HG03045 (cell line): ENCODE measurements around the gene SERPINA4.

Experiments used
- ATAC-seq: cut with Tn5 transposase; IDR thresholded peaks from one replicate; pipeline ENCODE4 v1.9.1; 2021; ENCODE audit warnings: mild to moderate bottlenecking, moderate library complexity; ENCODE audit not compliant: unreplicated experiment

Gene SERPINA4

DNA sequence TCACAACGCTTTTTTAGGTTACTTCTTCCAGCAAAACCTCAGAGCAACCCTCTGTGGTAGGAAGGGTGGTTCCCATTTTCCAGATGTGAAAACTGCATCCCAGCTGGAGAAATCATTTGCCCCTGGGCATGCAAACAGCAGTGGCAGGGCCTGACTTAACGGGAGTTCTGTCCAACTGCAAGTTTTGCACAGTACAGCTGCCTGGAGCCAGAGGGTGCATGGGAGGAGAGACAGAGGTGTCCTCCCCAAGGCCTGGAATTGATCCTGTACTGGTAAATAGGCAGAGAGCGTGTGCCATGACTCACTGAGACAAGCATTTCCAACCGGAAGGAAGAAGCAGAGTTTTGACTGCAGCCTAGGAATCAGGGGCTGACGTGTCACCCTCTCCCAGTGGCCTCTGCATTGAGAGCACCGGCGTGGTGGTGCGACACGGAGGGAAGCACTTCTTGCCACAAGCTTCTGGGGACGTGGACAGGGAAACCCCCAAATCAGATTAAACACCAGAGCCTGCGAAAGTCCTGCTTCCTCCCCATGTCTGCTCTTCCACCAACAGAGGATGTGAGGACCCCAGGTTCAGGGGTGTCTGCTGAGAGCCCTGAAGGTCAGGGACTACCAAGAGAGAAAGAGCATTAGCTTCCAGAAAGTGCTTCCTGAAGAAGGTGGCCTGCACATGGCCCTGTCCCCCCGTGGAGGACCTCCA lies 19.0 kb upstream of the SERPINA4 start:
- no peak for ATAC-seq

DNA sequence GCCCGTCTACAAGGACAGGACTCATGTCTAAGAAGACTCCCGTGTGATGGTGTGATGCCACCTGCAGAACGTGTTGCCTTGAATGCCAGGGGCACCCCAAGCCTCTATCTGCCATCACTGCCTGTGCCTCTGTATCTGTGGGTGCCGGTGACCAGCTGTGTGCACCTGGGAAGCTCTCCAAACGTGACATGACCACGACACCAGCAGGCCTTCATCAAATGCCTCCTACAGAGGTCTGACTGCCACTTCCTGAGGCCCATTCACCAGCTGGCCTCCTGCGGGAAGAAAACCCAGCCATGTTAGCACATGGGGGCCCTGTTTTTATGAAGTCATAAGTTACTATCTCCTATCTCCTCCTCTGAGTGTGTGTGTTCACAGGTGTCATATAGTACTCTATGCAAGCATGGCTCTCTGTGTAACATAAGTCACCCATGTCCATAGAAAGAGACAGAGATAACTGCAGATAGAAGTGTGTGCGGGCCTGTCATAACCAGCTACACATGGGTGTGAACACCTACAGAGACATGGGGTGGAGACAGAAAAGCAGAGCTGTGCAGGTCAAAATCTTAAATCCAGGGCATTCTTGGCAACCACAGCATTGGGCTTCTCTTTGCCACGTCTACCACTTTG lies 18.3 kb upstream of the SERPINA4 start:
- no peak for ATAC-seq

DNA sequence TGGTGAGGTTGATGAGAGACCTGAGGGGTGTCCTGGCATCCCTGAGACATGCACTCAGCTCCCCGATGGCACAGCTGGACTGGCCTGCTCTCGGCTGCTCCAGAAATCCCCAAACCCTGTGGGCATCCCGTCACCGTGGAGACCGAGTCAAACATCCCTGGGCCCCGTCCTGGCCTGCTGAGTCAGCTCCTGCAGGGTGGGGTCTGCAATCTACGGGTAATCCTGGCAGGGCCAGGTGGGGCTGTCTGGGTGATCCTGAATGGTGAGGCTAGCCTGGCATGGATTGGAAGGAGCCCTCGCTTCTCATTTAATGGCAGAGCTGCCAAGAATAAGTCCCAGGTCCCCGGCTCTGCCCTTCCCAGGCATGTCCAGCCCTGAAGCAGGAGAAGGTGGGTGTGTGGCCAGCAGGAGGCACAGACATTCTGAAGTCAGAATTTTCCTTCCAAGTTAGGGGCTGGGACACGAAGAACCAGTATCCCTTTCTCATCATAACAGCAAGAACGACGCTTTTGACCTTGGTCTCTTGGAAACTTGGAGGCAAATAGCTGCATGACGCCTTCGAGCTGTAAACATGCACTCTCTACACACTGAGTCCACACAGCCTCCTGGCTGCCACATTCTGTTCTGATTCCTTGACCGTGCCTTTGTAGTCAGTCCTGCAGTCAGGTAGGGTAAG lies 17.7 kb upstream of the SERPINA4 start:
- no peak for ATAC-seq

DNA sequence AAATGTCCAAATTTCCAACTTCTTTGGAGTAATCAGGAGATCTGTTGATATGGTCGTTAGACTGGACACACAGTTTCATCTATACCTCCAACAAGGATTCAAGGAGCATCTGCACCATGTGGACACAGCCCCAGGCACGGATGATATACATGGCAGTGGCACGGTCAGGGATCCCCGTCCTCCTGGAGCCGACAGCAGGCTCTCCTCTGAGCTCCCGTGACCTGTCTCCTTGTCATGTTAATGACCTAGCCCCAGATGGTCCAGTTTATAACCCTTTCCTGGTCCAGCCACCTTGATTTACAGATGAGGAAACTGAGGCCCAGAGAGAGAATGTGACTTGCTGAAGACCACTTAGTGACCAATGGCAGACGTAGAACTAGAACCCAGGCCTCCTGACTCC lies 16.5 kb upstream of the SERPINA4 start:
- no peak for ATAC-seq

DNA sequence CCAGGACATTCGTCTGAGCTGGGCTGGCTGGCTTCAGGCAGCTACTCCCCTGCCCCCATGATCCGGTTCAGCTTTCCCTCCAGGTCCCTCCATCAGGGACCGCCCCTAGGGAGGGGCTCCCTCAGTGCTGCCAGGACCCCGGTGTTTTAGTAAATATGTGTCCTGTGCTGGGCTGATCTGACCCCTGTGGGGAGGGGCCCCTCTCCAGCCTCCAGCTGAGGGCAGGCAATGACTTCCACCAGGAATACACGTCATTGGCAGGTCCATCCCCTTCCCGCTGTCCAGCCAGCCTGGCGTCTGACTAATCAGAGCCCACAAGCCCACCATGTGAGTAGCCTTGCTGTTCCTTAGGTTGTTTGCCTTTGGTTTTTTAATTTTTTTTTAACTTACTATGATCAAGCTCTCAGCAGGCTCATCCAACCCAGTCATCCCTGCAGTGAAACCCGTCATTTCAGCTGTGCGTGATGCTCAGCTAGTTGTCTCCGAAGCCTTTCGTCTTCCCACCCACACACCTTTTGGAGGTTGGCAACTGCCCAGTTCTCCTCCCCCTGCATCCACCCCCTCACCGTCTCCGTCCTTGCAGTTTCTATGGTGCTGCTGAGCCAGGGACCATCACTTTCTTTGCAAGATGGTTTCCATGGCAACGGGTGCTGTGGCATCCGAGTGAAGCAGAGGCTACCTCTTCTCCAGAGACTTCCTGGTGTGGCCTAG lies 16.0 kb upstream of the SERPINA4 start:
- ATAC-seq, result no peak

DNA sequence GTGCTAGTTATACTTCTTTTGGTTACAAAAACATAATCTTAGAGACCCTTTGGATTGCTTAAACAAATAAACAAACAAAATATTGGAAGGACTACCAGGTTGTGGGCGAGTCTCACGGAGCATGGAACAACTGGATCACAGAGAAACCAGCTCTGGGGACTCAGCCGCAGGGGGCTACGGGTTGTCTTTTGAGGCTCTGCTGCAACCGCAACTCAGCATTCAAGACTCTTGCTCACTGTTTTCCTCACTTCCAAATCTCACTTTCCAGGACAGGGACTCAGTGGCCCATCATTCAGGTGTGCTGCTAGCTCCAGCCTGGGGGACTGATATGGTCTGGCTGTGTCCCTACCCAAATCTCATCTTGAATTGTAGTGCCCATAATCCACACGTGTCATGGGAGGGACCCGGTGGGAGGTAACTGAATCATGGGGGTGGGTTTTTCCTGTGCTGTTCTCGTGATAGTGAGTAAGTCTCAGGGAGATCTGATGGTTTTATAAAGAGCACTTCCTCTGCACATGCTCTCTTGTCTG lies 14.0 kb upstream of the SERPINA4 start:
- ATAC-seq, result no peak

DNA sequence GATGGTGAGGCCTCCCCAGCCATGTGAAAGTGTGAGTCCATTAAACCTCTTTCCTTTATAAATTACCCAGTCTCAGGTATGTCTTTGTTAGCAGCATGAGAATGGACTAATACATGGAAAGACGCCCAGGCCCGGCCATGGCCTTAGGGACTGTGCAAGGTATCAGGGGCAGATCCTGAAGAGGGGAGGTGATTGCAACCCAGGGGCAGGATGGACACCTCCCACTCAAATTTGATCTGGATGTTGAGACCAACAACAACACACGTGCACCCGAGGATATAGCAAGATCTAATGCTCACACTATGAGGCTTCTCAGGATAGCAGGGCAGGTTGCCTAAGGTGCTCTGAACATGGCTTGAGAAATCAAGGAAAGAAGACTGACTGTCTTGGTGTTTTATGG lies 13.5 kb upstream of the SERPINA4 start:
- no peak for ATAC-seq

DNA sequence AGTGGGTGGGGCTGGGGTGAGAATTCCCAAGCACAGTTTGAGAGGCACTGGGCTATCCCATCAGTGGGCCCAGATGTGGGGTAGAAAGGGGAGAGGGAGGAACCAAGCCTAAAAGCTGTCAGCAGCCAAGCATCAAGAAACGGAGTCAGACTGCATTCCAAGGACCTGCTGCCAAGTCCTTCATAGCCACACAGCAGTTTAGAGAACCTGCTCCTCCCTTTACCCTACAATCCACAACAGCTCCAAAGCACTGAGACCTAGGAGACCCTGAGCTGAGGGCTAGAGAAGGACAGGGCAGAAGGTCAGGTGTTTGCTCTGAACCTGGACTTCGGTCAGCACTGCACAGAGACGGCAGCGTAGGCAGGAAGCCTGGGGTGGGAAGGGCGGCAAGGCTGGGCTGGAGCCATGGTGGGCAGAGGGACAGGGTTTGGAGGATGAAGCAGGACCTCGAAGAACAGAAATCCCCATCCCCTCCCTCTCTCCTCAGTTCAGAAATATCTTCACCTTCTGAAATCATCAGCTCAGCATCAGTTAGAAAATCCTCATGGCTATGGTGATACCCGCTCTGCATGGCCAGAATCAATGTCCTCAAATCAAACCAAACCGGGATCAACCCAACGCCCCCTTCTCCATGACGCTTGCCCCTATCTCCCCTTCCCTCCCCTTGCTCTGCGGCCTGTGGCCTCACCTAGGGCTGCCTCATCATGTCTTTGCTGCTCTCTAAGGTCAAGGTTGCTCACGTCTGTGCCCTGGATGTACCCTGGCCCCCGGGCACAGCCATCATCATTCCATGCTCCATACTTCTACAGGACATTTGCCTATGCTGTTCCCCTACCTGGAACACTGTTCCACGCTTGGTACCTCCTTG lies 12.9 kb upstream of the SERPINA4 start:
- ATAC-seq, result no peak

DNA sequence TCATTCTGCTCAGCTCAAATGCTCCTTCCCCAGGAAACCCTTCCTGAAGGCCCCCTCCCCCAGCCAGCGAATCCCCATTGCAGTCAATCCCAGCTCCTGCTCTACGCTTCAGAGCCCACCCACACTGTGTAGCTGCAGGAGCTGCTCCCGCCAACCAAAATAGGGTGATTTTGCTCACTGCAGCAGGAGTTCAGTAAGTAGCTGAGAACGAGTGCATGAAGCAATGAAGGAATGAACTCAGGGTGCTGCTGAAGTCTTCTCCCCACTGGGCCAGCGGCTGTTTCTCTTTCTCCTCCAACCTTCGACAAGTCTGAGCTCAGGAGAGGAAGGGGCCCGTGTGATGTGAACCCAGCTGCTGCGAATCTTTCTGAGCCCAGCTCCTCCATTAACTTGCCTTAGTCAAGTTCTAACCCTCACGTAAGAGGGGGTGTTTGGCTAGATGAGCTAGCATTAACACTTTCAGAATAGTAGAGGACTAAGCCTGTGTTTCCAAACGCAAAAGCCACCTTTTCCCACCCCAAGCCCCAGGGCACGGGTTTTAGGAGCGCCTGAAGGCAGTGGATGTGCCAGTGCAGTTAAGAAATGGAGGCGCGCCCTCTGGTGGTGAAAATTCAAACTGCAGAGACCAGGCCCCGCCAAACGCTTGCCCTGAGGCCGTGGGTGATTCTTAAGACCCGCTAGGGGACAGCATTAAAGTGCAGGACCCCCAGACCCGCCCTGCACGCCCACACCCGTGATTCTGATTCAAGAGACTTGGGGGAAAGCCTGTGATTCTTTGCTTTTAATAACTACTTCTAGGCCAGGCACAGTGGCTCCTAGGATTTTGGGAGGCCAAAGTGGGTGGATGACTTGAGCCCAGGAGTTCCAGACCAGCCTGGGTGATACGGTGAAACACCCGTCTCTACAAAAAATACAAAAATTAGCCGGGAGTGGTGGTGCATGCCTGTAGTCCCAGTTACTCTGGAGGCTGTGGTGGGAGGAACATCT lies 11.9 kb upstream of the SERPINA4 start:
- ATAC-seq, result no peak

DNA sequence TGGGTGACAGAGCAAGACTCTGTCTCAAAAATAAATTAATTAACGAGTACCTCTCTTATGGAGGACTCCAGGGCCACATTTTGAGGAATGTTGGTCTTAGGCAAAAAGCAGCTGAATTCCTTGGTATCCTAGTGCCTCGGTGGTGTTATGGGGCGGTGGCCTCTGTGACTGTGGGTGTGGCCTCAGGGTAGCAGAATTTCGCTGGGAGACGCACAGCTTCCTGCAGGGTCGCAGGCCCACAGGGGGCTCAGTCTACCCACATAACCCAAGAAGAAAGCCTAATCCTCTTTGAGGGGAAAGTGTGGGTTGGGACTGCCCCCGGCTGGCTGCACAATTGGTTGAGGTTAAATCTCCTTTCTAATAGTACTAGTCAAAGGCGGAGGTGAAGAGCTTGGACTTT lies 11.2 kb upstream of the SERPINA4 start:
- ATAC-seq, result no peak

DNA sequence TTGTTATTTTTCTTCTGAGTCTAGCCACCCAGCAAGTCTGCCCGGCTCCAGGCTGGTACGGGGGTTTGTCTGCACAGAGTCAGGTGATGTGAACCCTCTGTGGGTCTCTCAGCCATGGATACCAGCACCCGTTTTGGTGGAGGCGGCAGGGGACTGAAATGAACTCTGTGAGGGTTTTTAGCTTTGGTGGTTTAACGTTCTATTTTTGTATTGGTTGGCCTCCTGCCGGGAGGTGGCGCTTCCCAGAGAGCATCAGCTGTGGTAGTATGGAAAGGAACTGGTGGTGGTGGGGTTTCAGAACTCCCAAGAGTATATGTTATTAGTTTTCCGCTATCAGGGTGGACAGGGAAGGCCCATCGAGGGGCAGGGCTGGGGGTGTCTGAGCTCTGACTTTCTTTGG lies 5.3 kb upstream of the SERPINA4 start:
- ATAC-seq, result no peak

DNA sequence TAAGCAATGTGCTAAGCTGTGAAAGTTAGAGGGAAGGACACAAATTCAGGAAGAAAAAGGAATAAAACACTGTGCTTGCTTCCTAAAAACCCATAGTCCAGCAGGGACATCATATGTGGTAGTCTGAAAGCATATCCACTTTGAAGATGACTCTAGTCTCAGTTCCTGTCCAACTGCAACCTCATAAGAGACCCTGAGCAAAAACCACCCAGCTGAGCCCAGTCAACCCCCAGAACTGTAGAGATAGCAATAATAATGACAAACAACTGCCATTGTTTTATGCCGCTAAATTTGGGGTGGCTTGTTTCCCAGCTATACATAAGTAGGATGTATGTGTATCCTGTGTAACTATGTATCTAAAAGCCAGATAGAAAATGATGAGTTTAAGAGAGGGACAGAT lies 3.9 kb upstream of the SERPINA4 start:
- no peak for ATAC-seq

DNA sequence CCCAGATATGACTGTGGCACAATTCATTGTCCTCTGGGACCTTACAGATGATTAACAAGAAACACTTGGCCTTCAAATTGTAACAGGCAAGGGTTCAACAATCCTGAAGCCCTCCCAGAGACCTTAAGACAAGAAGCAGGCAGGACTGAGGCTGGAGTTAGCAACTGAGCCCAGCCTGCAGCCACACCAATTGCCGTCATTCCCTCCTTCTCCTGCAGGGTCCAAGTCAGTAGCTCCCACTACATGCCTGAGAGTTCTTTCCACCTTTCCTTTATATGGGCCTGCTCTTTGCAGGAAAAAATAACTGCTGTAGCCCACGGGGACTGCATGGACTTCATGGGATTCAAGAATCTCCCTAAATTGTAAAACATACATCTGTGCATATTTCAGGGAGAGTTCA lies 2.4 kb upstream of the SERPINA4 start:
- no peak for ATAC-seq

DNA sequence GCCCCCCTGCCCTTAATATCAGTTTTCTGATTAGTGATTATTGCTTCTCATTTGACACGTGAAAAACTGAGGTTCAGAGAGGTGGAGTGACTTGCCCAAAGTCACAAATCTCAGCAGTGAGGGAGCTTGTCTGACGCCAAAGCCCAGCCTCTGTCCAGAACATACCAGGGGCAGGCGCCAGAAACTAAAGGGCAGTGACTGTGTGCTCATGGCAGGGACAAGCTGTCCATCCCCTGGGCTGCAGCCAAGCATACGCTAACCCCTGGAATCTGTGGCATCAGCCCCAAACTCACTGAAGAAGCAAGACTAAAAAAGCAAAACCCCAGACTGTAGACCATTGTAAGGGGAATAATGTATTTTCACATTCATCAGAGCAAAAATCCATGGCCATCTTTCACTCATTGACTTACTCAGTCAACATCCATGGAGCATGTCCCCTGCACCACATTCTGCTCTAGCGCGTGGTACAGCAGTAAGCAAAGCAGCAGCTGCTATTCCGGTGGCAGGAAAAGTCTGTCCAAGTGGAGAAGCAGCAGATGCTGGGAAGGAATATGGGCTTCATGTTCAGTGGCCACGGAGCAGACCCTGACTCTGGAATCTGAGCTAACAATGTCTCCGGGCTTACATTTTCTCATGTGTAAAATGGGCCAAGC lies 1.5 kb upstream of the SERPINA4 start:
- ATAC-seq, result no peak

DNA sequence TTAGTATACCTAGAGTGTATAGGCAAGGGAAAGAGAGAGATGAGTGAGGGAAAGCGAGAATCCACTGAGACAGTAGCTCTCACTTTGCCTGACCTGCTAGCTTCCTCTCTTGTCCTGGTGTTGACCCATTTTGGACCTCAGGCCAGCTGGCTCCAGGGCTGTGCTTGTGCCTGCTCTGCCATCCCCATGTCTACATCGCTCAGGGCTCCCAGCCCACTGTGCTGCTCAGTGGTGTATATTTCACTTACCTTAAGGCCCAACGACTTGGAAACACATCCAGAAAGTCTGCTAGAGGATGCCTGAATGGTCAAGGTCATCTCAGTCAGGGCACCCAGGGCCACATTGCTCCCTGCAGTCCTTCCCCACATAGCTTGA lies 964 bp upstream of the SERPINA4 start:
- no peak for ATAC-seq

DNA sequence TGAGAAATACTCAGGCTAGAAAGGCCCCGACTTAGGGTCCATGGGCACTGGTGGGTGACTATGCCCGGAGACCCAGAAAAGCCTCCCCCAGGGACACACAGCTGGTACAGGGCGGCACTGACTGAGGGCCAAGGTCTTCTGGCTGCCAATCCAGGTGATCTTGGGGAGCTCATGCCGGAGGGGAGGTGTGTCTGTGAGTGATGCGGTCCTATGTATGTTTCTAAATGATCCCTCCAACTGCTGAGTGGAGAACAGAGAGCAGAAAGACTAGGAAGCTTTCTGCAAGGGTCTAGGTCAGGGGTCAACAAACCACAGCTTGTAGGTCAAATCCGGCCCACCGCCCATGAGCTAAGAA lies 391 bp downstream of the SERPINA4 start:
- ATAC-seq, result no peak

DNA sequence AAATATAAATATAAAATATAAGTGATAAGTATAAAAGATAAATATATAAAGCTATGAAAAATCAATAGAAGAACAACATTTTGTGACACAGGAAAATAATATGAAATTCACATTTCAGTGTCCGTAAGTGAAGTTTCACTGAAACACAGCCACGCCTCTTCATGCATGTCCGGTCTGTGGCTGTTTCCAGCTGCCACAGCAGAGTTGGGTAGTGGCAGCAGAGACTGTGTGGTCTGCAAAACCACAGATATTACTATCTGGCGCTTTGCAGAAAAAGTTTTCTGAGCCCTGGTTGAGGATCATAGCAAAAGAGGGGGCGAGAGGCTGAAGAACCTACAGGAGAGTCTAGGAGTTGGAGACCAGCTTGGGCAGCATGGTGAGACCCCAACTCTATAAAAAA lies 780 bp downstream of the SERPINA4 start:
- no peak for ATAC-seq

DNA sequence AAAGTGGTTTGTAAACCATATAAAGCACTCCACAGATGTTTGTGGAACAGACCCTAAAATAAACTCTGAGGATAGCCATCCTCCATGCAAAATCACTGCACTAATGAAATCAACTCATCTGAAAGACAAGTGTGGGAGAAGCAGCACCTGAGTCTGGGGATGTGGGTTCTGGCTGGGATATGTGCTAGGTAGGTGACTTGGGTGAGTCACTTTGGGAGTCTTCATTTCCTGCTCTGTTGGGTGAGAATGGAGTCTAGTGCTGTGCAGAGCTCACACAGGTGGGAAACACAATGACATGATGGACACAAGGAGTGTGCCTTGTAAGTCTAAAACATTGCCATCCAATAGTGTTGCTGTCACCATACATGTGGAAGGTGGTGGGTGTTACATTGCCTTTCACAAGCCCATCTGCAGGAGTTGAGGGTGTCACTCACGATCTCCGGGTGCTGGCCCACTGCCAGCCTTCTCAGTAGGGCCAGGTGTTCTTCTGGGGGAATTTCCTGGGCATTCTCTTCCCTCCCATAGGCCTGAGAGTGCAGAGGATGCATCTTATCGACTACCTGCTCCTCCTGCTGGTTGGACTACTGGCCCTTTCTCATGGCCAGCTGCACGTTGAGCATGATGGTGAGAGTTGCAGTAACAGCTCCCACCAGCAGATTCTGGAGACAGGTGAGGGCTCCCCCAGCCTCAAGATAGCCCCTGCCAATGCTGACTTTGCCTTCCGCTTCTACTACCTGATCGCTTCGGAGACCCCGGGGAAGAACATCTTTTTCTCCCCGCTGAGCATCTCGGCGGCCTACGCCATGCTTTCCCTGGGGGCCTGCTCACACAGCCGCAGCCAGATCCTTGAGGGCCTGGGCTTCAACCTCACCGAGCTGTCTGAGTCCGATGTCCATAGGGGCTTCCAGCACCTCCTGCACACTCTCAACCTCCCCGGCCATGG lies 2.0 kb downstream of the SERPINA4 start:
- no peak for ATAC-seq
